ENCODE measurements around the gene PGM5.

Gene PGM5

DNA sequence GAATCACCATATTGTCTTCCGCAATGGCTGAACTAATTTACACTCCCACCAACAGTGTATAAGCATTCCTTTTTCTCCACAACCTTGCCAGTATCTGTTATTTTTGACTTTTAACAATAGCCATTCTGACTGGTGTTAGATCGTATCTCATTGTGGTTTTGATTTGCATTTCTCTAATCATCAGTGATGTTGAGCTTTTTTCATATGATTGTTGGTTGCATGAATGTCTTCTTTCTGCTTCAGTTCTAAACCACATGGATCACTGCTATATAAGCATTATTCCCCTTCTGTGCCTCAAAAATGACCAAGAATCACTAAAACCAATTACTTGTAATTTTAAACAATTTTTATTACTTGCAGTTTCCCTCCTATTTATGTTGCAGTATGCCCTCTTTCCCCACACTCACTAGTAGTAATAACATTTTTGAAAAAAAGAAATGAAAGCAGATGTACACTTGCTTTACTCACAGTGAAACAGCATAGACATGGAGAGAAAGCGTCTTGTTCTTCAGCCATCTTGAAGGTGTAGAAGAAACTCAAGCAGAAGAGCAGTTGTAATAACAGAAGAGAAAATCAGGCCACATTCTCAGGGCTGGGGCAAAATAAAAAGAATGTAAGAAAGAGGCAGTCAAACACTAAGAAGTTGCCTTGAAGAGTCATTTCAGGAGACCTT, 188.8 kb downstream of the PGM5 start:
- no peak for DNase-seq

DNA sequence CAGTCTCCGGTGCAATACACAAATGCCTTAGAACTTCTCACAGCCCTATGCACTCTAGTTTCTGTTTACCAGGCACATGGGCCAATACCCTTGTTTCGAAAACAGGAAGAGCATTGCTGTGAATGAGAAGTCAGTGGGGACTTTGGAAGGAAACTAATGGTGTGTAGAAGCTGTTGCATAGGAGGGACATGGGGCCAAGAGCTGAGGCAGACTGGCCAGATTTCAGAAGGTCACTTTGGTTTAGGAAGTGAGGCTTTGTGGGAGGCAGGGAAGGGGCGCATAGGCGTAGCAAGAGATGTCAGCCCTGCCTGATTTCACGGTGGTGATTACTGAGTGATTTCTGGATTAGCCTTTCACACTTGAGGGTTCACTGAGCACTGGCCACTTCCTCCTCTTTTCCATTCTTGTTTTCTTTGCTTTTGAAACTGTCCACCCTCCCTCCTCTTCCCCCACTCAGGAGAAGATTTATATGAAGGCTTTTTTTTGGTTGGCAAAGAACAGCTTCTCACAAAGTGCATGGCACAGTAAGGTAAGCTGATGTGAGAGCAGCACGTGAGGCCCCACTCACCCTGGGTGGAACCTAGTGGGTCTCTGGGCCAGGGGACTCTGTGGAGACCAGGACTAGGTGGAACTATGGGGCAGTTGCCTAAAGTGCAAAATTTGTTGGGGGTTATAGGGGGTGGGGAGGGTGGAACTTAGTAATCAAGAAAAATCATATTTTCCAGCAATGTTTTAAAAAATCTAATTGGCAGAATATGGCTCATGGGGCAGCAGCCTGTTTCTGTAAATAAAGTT, 190.4 kb downstream of the PGM5 start:
- no peak for DNase-seq

DNA sequence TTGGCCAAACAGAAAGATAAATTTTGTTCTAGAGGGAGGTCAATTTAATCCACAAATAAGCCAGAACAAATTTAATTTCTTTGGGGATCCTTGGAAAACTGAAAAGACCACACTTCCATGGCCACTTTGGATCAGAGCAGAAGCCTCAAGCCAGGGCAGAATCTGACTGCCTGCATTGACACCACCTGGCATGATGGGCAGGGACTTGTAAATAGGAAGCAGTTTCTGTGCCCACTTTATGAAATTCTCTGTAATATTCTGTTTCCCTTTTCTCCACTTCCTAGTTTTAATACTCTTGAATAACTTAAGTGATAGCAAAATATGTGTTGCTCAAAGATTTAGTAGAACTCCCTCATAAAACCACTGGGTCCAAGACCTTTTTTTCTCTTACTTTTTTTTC, 191.0 kb downstream of the PGM5 start:
- DNase-seq, result no peak

DNA sequence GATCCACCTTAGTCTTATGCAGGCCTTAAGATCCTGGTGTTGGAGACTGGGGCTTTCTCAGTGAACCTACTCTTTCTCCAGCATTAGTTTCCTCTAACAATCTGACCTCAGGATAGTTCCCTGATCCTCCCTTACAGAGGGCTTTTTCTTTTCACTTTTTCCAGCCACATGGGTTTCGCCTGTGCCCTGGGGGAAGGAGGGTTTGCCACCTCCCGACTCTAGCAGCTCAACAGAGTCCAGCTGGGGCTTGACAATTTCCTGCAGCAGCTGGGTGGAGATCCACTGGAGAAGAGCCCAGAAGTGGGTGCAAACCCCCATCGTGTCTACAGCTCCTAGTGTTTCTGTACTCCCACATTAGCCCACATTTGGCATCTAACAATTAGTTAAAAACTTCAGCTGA, 191.8 kb downstream of the PGM5 start:
- DNase-seq, result no peak

DNA sequence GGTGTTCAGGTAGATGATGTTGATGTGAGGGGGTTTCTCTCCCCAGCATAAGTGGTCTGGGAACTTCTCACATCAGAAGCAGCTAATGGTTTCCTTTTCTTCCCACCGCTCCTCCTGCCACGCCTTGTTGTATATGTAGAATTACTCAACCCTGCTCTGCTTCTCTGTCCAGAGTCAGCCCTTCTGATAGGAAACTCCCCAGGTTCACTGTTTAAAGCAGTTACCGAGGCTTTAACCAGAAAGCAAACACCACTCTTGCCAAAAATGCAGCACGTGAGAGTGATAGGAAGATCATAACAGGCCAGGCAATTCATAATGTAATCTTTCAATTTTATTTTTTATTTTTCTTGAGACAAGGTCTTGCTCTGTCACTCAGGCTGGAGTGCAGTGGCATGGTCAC, 194.8 kb downstream of the PGM5 start:
- no peak for DNase-seq

DNA sequence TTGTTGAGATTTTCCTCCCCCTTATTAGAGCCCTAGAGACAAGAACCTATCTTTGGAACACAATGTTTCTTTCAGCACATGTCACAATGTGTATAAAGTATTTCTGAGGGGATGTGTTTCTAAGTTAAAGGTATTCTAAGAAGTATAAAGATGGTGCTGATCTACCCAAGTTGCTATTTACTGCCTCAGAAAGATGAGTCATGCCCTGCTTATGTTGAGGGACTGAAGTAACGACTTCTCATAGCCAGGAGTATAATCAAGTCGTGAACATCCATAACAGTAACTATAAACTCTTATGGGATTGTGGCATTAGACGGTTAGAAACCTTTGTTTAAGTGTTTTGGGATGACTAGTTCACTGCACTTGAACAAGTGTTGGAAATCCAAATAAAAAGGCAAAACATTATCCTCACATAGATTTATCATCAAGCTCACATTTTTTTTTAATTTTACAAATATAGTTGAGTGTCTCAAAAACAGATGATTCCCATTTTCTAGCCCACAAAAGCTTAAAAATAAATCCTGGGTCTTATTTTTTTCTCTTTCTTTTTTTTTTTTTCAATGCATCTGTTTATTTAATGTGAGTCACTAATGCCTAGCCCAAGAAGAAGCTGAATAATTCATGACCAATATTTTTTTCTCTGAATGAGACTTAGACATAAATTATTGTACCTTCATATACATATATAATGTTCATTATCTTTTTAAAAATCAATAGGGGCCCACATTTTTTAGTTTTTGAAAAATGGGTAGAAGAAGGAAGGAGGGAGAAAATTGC, 196.5 kb downstream of the PGM5 start:
- DNase-seq, result no peak

DNA sequence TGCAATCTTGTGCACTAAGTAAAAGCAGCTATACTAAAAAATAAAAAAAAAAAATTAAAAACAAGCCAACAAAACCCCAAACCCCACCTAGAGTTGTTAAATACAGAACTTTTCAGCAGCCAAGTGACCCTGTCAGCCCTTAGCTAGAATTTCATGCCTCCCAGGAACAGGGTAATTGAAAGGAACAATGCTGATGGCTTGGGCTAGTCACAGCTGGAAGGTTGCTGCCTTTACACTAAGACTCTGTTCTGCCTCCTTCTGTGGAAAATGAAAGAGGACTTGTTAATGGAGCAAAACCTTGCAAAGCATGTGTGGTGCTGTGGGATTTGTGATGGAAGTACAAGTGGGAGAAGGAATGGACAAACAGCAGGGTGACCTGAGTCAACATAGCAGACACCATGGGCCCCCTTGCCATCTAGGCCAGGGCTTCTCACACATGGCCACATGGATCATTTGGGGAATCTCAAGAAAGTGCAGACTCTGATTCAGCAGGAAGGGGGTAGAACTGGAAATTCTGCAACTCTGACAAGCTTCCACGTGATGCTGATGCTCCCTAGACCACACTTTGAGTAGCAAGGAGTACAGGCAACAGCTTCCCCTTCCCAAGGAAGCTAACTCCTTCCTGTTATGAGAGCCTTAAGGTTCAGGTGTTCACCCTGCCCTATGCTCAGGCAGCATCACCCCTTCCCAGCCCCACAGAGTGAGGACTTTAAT, 199.2 kb downstream of the PGM5 start:
- no peak for DNase-seq

DNA sequence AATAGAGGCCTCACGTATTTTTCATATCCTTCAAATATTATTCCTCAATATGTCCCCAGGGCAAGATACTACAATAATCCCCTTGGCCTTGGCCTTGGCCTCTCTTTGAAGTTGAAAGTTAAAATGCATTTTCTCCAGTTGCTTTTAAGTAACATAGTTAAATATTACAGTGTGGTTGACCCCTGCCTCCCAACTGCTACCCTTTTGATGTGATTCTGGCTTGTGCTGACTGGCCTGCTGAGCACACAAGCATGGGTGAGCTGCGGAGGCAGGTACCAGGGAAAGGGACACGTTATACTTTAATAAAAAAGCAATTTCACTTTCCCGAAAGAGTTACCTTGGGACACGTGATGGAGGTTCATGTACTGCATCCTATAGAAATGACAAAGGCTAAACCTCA, 202.1 kb downstream of the PGM5 start:
- no peak for DNase-seq

DNA sequence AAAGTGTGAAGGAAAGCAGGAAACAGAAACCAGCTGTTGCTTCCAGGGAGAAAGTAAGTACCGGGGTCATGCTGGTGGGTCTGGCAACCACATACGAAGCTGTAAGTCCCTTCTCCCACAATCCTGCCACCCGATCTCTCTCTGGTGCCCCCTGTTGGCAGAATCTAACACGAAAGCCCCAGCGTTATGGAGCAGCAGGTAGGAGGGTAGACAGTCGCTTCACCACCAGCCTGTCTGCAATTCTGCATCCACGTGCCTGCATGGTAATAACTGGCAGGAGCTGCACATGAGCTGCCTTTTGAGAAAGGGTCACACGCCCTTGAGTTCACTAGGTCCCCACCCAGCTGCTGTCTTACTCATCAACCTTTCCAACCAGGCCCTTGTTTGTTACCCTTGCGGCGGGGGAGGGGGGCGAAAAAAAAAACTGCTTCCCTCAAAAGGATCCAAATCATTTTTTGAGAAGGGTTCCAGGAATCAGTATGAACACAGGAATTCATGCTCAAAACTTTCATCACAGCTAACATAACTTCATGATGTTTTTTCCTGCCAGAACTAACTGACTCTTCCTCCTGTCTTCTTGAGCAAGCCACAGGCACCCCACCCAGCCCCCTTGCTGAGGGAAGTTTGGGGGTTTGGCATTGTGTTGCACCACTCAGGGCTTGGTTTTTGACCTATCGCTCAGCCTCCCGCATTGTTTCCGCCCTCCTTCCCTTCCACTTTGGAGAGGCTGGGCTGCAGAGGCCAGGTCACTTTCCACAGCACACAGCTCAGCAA, 203.8 kb downstream of the PGM5 start:
- no peak for DNase-seq

DNA sequence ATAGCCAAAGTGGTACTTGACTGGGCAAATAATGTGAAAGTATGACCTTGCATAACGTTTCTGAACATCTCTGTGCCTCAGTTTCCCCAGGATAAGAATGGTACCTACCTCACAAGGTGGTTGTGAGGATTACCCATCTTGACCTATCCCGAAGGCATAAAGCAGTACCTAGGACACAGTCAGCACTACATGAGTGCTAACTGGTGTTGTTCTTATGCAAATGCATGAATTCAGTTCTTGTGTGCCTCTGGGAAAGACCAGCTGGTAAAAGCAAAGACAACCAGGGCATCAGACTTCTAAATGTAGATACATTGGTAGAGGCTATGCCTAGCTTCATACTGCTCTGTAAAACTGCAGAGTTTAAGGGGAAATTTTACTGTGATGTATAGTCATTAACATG, 206.1 kb downstream of the PGM5 start:
- no peak for DNase-seq

DNA sequence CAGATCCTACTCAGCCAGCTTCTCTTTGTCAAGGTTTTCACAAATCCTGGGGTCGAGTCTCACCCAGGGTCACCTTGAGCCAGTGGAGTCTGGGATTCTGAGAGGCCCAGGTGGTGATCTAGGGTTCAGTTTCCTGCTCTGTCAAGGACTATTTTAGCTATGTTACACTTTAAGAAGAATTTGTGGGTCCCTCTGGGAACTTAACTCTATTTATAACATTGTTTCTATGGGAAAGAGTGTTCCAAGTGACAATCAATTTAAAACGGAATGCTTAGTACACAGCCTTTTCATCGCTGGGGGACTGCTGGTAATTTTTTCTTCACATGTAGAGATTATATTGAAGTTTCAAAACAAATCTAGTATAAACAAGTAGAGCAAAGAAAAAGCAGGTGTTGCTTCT, 211.2 kb downstream of the PGM5 start:
- no peak for DNase-seq

DNA sequence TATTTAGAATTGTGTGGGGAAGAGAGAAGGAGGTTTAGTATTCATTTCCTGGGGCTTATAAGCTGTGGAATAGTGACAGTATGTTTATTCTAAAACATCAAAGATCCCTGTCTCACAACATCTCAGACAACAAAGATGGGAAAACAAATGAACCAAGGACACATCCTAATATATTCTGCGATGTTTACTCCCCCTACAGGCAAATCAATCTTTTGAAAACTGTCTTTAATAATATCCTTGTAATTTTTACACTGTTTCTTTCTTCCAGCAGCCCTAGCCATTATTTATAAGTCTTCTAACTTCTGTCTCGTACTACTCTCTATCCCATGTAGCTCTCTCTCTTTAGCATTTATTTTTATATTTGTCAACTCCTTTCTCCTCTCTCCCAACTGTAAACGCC, 217.7 kb downstream of the PGM5 start:
- no peak for DNase-seq

DNA sequence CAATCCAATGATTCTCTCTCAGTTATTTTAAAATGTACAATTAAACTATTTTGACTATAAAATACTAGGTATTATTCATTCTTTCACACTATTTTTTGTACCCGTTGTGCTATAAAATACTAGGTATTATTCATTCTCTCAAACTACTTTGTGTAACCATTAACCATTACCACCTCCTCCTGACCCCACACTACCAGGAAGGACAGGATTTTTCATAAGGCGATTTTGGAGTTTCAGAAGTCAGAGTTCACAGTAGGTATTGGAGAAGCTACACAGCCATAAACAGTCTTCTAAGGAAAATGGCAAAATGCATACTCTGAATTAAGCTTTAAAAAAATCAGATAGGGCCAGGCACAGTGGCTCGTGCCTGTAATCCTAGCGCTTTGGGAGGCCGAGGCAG, 219.4 kb downstream of the PGM5 start:
- DNase-seq, result no peak

DNA sequence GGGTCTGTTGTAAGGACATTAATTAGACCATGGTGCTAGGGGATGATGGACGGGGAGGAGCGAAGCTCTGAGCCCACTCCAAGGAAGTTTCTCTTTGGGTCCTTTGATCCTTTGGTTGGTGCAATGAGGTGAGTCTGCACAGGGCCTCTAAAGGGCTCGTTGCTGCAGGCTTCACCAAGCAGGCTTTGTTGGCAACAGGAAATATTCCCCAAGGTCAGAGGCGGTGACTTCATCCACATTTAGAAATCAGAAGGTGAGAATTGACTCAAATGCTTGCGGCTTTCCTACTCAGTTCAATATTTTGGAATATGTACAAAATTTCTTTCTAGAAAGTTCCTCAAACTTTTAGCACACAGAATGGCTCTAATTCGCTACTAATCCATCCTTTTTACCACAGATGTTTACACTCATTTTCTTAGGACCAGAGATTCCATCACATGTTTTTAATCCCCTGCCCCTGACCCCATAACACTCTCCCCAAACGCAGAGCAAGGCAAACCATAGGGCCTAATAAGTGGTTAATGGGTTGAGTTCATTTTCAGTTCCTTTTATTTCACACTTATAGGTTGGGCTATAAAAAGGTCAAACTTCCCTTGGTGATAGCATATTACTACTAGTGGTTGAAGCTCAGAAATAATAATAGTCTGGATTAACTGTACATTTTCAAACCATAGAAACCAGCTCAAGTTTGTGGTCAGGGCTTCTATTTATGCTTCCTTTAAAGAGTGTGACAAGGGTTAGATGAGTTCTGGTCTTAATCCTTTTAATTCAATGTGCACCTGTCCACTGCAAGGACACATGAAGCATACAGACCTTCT, 221.6 kb downstream of the PGM5 start:
- DNase-seq, result no peak
